ELR (cell line): ENCODE data around the gene ZNF324B.
"Not testable (repeated sequence)": the region's sequence is repeated elsewhere in the genome, so short reads cannot be mapped to it uniquely, and the experiment has no call there.

ENCODE experiments used
- DNase-seq: peaks from one replicate; pipeline ENCODE4 v3.0.0-alpha.2; 2015; ENCODE audit warnings: low read depth

The ZNF324B gene

DNA sequence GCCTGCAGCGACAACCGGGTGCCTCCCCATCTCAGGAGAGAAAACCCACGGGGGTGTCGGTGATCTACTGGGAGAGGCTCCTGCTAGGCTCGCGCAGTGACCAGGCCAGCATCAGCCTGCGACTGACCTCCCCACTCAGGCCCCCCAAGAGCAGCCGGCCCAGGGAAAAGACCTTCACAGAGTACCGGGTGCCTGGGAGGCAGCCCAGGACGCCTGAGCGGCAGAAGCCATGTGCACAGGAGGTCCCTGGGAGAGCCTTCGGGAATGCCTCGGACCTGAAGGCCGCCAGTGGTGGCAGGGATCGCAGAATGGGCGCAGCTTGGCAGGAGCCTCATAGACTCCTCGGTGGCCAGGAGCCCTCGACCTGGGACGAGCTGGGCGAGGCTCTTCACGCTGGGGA, 3.9 kb downstream of the ZNF324B start:
- DNase-seq: no peak

DNA sequence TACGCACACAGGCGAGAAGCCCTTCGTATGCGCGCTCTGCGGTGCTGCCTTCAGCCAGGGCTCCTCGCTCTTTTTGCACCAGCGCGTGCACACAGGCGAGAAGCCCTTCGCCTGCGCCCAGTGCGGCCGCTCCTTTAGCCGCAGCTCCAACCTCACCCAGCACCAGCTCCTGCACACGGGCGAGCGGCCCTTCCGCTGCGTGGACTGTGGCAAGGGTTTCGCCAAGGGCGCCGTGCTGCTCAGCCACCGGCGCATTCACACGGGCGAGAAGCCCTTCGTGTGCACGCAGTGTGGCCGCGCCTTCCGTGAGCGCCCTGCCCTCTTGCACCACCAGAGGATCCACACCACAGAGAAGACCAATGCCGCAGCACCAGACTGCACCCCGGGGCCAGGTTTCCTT, 4.7 kb downstream of the ZNF324B start:
- DNase-seq: no peak

- DNase-seq: no peak
Measured at GRCh38 chr19:58460039-58460438, 8.6 kb downstream of the ZNF324B start.

GRCh38 chr19:58466089-58466759, 14.8 kb downstream of the ZNF324B start:
- no peak for DNase-seq

GRCh38 chr19:58466760-58467589, 15.6 kb downstream of the ZNF324B start, which contains the start of gene ZNF324:
Gene ZNF324, plus strand, starts transcription at chr19:58467080. Its CDS starts 2,106 bp downstream, at chr19:58469186.
- peak; percentile 95 for DNase-seq

DNA sequence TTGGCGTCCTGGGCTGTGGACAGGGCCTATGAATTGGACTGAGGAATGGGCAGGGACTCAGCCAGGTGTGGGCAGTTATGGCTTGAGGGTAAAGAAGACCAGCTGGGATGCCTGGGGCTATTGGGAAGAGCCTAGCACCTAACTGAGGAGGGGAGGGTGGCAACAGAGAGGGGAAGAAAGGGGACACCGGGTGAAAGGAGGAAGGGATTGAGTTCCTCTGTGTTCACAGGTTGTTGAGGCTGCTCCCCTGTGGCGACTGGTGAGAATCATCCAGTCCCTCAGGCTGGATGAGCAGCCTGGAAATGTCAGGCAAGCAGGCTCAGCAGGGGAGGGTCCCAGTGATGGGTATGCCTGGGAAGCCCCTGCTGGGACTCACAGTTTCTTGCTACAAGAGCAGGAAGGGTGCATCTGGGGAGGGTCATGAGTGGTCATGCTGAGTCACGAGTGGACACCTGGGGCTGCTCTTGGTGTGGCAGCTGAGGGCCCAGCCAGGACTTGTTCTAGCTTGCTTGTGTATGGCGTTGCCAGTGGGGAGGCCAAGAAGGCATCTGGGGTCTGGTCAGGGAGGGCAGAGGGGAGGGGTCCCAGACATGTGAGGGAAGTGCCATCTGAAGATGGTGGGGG, 16.9 kb downstream of the ZNF324B start:
- DNase-seq: peak; percentile 17

DNA sequence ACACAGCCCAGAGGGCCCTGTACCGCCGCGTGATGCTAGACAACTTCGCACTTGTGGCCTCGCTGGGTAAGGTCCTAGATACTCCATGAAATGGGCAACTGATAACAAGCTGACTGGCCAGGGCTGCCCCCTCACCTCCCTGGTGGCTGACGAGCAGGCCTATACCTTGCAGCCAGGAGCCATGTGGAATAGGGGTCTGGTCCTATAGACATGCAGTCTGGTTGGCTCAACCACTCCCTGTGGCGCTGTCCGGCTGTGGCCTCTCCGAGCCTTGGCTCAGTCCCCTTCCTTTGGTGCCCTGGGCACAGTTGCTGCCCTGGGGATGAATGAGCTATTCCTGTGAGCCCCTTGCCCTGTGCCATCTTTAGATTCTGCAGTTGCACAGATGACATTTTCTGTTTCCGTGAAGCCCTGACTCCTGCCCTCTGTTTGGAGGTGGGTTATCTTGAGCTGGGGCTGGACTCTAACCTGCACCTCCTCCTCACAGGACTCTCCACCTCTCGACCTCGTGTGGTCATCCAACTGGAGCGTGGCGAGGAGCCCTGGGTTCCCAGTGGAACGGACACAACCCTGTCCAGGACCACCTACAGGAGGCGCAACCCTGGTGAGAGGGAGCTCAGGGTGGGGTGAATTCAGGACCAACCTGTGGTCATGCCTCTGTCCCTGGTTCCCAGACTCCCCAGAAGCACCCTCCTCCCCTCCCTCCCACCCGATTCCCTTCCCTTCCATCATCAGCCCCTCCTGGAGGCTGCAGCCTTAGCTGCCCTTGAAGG, 18.0 kb downstream of the ZNF324B start:
- no peak for DNase-seq

GRCh38 chr19:58470837-58471543, 19.6 kb downstream of the ZNF324B start:
- not testable (repeated sequence) for DNase-seq

DNA sequence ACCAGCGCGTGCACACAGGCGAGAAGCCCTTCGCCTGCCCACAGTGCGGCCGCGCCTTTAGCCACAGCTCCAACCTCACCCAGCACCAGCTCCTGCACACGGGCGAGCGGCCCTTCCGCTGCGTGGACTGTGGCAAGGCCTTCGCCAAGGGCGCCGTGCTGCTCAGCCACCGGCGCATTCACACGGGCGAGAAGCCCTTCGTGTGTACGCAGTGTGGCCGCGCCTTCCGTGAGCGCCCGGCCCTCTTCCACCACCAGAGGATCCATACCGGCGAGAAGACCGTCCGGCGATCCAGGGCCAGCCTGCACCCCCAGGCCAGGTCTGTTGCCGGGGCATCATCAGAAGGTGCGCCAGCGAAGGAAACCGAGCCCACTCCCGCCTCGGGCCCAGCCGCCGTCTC, 20.3 kb downstream of the ZNF324B start:
- no peak for DNase-seq

- no peak for DNase-seq
Measured at GRCh38 chr19:58473775-58474174, 22.4 kb downstream of the ZNF324B start.

GRCh38 chr19:58474291-58474996, 23.0 kb downstream of the ZNF324B start:
- DNase-seq: peak; percentile 59

- no peak for DNase-seq
Measured at GRCh38 chr19:58474997-58475713, 23.7 kb downstream of the ZNF324B start.

- DNase-seq: peak; percentile 94
Measured at GRCh38 chr19:58475714-58476497, 24.5 kb downstream of the ZNF324B start, which contains the start of gene ZNF446. Gene ZNF446, plus strand, starts transcription at chr19:58476352. Its CDS starts 867 bp downstream, at chr19:58477219.

GRCh38 chr19:58476498-58477015, 25.1 kb downstream of the ZNF324B start:
- DNase-seq: peak; percentile 43

GRCh38 chr19:58477130-58477529, 25.7 kb downstream of the ZNF324B start:
- DNase-seq: no peak

DNA sequence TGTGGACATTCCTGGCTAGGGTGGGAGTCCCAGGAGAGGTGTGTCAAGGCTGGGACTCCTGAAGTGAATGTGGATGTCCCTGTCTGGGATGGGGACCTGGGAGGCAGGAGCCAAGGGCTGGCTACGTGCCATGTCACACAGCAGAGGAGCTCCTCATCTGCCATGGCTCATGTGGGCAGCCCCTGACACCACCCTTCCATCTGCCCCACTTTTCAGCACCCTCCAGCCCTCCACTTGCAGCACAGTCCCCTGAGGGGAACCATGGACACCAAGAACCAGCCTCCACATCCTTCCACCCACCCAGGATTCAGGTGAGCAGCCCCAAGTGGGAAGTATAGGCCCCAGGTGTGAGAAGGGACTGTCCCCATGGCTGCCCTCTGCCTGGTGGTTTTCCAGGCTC, 26.4 kb downstream of the ZNF324B start:
- DNase-seq: no peak

DNA sequence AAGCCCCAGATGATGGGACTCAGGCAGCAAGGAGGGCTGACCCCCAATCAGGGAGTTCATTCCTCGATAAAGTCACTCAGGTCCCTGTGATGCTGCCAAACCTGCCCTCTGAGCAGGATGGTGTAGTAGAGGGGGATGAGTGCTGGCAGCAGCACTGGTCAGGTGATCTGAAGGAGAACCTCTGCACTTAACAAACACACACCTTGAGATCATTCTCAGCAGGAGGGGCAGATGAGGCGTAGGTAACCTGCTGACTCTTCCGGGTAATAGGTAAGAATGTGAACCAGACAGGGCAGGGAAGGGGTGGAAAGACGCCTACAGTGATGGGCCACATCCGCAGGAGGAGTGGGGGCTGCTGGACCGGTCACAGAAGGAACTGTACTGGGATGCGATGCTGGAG, 27.9 kb downstream of the ZNF324B start:
- no peak for DNase-seq

- DNase-seq: no peak
Measured at GRCh38 chr19:58479736-58480480, 28.5 kb downstream of the ZNF324B start.
